PC-3 (cell line): ENCODE results near the gene EHD3.

Experiments
- EZH2 ChIP-seq: fragments of 300-600 bp; sonication (generic); IDR thresholded peaks from one replicate; pipeline ENCODE4 v1.6.1; 2017; ENCODE audit warnings: antibody characterized with exemption, mild to moderate bottlenecking, low read length; ENCODE audit not compliant: unreplicated experiment
- TF ChIP-seq, protein P1 (sequence below): fragments of 300-600 bp; sonication (generic); conservative IDR thresholded peaks from 2 replicates; pipeline ENCODE4 v1.5.1; 2017; ENCODE audit warnings: antibody characterized with exemption, low read depth, mild to moderate bottlenecking, low read length

DNA sequence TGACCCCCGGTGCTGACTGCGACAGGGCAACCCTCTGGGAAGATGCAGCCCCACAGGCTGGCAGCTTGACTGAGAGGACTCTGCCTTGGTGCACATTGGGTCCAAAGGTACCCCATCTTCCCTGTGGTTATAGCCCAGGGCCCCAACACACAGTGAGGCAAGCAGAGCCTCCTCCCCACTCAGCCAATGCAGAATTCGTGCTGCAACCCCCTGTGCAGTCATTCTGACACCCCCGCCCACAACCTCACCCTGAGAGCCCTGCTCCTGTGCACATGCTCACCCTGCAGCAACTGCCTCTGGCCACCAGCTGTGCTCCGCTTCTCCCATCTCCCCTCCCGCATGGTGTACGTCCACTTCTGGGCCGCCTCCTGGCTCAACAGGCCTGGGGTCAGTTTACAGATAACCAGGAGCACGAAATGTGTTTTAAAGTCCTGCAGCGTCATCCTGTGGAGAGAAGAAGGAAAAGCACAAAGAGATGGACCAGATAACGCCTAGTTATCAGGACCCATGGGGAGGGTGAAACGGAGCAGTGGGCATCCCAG lies 41.0 kb upstream of the EHD3 start:
- TF ChIP-seq, protein P1, sequence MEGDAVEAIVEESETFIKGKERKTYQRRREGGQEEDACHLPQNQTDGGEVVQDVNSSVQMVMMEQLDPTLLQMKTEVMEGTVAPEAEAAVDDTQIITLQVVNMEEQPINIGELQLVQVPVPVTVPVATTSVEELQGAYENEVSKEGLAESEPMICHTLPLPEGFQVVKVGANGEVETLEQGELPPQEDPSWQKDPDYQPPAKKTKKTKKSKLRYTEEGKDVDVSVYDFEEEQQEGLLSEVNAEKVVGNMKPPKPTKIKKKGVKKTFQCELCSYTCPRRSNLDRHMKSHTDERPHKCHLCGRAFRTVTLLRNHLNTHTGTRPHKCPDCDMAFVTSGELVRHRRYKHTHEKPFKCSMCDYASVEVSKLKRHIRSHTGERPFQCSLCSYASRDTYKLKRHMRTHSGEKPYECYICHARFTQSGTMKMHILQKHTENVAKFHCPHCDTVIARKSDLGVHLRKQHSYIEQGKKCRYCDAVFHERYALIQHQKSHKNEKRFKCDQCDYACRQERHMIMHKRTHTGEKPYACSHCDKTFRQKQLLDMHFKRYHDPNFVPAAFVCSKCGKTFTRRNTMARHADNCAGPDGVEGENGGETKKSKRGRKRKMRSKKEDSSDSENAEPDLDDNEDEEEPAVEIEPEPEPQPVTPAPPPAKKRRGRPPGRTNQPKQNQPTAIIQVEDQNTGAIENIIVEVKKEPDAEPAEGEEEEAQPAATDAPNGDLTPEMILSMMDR = no peak
- TF ChIP-seq EZH2 = no peak
